ENCODE data around the gene CDH4. TPM values are rescaled to one million over a fixed set of nuclear protein-coding genes. Genes with fewer than 3 reads are reported as not detected.

CDH4 gene
- total and polyA plus RNA-seq, 2 of the 13 experiments (the other 11 are each of a cell fraction or from before 2014, with no cell fraction given), result not detected

GRCh38 chr20:61594198-61594597 is 342.1 kb downstream of the CDH4 start:
- CTCF ChIA-PET (ENCODE audit: low intra/inter-chr PET ratio, low total read pairs), result no interaction called here
- no peak for FAIRE-seq
- WGBS (ENCODE audit: low lambda C conversion rate), result 25% methylated on average over 4 of the region's 8 CpGs
- Histone ChIP-seq H4K20me1 (ENCODE audit: insufficient read depth, low read length) (no peaks in the 10 kb centered on the region), H3K9ac (ENCODE audit: insufficient read depth, low read depth, low read length) (no peak overlapping the region), H3K4me3 (replicated peaks in 1 of 3; ENCODE audit: insufficient read depth in 1 of 3, low read depth in 2 of 3, low read length in 3 of 3) (no peak overlapping the region), H3K36me3 (replicated peaks in 1 of 2; ENCODE audit: control insufficient read depth in 1 of 2, insufficient read depth in 2 of 2, low read length in 2 of 2) (no peaks in the 10 kb centered on the region), H2AFZ (ENCODE audit: low read length) (no peak overlapping the region), H3K27me3 (ENCODE audit: control insufficient read depth in 1 of 2, insufficient read depth in 2 of 2, low read length in 2 of 2) (peaks cover 0 to 11% of the 10 kb centered on the region in 2 experiments; a peak in 2 of 5 replicates), H3K4me1 (ENCODE audit: insufficient read depth, low read length) (no peaks in the 10 kb centered on the region), H3K79me2 (ENCODE audit: insufficient read depth, low read length) (no peaks in the 10 kb centered on the region), H3K9me3 (ENCODE audit: low read length) (peaks cover 29% of the 10 kb centered on the region), H3K27ac (ENCODE audit: extremely low read length, insufficient read depth, low read length) (no peak overlapping the region), H3K4me2 (ENCODE audit: low read depth, low read length) (no peak overlapping the region)
- in situ Hi-C loops (cut with HindIII; ENCODE audit: extremely low pct_ligation_motif_present, low pct_unique_long_range_greater_than_20kb), result no loop called here
- no TSS peak for BruUV-seq (replicated peaks)
- no peak for DNase-seq (ENCODE audit: low spot score)
- intact Hi-C loops (cut with micrococcal nuclease; ENCODE audit: unreplicated experiment), result no loop called here
- no peak for ATAC-seq
- TF ChIP-seq ZBTB49 (CRISPR knock-in tag; IDR thresholded peaks at IDR 0.05; ENCODE audit: borderline replicate concordance) (no peak), SSRP1 (CRISPR knock-in tag; IDR thresholded peaks at IDR 0.05) (no peak), HOXA5 (CRISPR knock-in tag; IDR thresholded peaks at IDR 0.05) (no peak)
- POLR2A ChIA-PET, result no interaction called here

DNA sequence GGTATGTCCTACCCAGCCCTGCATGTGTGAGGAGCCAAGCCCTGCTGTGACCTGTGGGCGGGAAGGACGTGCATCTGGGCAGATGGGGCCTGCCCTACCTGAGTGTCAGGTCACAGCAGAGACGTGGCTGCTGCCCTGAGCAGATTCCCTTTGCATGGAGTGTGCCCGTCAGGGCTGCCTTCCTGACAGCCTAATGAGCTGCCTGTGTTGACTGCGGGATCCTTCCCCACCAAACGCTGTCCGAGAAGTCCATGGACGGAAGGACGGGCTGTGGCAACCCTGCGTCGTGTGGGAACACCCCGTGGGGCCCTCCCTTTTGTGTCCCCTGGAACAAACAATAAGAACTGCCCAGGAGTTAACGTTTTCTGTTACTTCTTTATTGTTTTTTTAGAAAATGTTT is 343.2 kb downstream of the CDH4 start:
- POLR2A ChIA-PET, result no interaction called here
- Histone ChIP-seq H3K27ac (ENCODE audit: extremely low read length, insufficient read depth, low read length) (no peak overlapping the region), H3K4me1 (ENCODE audit: insufficient read depth, low read length) (no peaks in the 10 kb centered on the region), H4K20me1 (ENCODE audit: insufficient read depth, low read length) (no peaks in the 10 kb centered on the region; the same call in 1 of the 2 replicates), H3K4me2 (ENCODE audit: low read depth, low read length) (no peak overlapping the region), H3K9ac (ENCODE audit: insufficient read depth, low read depth, low read length) (no peak overlapping the region), H2AFZ (ENCODE audit: low read length) (no peak overlapping the region), H3K27me3 (ENCODE audit: control insufficient read depth in 1 of 2, insufficient read depth in 2 of 2, low read length in 2 of 2) (peaks cover 0 to 17% of the 10 kb centered on the region in 2 experiments; a peak in 3 of 5 replicates), H3K9me3 (ENCODE audit: low read length) (peaks cover 29% of the 10 kb centered on the region), H3K36me3 (replicated peaks in 1 of 2; ENCODE audit: control insufficient read depth in 1 of 2, insufficient read depth in 2 of 2, low read length in 2 of 2) (no peaks in the 10 kb centered on the region), H3K79me2 (ENCODE audit: insufficient read depth, low read length) (no peaks in the 10 kb centered on the region), H3K4me3 (replicated peaks in 1 of 3; ENCODE audit: insufficient read depth in 1 of 3, low read depth in 2 of 3, low read length in 3 of 3) (no peak overlapping the region)
- no peak for DNase-seq (ENCODE audit: low spot score)
- no peak for ATAC-seq
- no peak for FAIRE-seq
- WGBS (ENCODE audit: low lambda C conversion rate), result 39% methylated on average over 13 of the region's 13 CpGs
- BruUV-seq (replicated peaks), result no TSS peak
- CTCF ChIA-PET (ENCODE audit: low intra/inter-chr PET ratio, low total read pairs), result no interaction called here
- in situ Hi-C loops (cut with HindIII; ENCODE audit: extremely low pct_ligation_motif_present, low pct_unique_long_range_greater_than_20kb) (no loop called here), intact Hi-C loops (cut with micrococcal nuclease; ENCODE audit: unreplicated experiment) (no loop called here)
- TF ChIP-seq HDAC1 (CRISPR knock-in tag; IDR thresholded peaks at IDR 0.05), result no peak
- no peak for TF ChIP-seq NFE2L2 (IDR thresholded peaks at IDR 0.05; ENCODE audit: low read length)
- TF ChIP-seq FUBP1 (CRISPR knock-in tag; IDR thresholded peaks at IDR 0.05; ENCODE audit: borderline replicate concordance), result no peak
- no peak for TF ChIP-seq ISX (CRISPR knock-in tag; conservative IDR thresholded peaks at IDR 0.05)
- TF ChIP-seq, protein P1, sequence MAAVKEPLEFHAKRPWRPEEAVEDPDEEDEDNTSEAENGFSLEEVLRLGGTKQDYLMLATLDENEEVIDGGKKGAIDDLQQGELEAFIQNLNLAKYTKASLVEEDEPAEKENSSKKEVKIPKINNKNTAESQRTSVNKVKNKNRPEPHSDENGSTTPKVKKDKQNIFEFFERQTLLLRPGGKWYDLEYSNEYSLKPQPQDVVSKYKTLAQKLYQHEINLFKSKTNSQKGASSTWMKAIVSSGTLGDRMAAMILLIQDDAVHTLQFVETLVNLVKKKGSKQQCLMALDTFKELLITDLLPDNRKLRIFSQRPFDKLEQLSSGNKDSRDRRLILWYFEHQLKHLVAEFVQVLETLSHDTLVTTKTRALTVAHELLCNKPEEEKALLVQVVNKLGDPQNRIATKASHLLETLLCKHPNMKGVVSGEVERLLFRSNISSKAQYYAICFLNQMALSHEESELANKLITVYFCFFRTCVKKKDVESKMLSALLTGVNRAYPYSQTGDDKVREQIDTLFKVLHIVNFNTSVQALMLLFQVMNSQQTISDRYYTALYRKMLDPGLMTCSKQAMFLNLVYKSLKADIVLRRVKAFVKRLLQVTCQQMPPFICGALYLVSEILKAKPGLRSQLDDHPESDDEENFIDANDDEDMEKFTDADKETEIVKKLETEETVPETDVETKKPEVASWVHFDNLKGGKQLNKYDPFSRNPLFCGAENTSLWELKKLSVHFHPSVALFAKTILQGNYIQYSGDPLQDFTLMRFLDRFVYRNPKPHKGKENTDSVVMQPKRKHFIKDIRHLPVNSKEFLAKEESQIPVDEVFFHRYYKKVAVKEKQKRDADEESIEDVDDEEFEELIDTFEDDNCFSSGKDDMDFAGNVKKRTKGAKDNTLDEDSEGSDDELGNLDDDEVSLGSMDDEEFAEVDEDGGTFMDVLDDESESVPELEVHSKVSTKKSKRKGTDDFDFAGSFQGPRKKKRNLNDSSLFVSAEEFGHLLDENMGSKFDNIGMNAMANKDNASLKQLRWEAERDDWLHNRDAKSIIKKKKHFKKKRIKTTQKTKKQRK (IDR thresholded peaks at IDR 0.05; ENCODE audit: low read length), result no peak
- TF ChIP-seq PITX1 (CRISPR knock-in tag; IDR thresholded peaks at IDR 0.05), result no peak
- TF ChIP-seq ZNF724P (CRISPR knock-in tag; IDR thresholded peaks at IDR 0.05; ENCODE audit: borderline replicate concordance), result no peak

Data from HepG2 (cell line).